Neuronal stem cell (in vitro differentiated cells): ENCODE results near the gene CELA2A.

ENCODE experiments used
- DNase-seq: peaks from one replicate; pipeline ENCODE4 v3.0.0-alpha.2; 2013; ENCODE audit warnings: low spot score
- H2AFZ ChIP-seq: one replicate; pipeline ENCODE4 v1.6.1; 2013; ENCODE audit warnings: mild to moderate bottlenecking, low read length, inconsistent platforms
- H2AK5ac ChIP-seq: 2 replicates; pipeline ENCODE4 v1.6.1; 2013; ENCODE audit warnings: low read depth, mild to moderate bottlenecking, inconsistent platforms, low read length, moderate library complexity, mixed read lengths
- H2BK120ac ChIP-seq: 2 replicates; pipeline ENCODE4 v1.6.1; 2013; ENCODE audit warnings: low read depth, mild to moderate bottlenecking, inconsistent platforms, low read length, moderate library complexity, mixed read lengths
- H2BK12ac ChIP-seq: one replicate; pipeline ENCODE4 v1.6.1; 2013; ENCODE audit warnings: low read length, inconsistent platforms
- H2BK15ac ChIP-seq: 2 replicates; pipeline ENCODE4 v1.6.1; 2013; ENCODE audit warnings: mild to moderate bottlenecking, low read length, inconsistent platforms, mixed read lengths
- H2BK5ac ChIP-seq: one replicate; pipeline ENCODE4 v1.6.1; 2013; ENCODE audit warnings: inconsistent platforms, mild to moderate bottlenecking, low read length, moderate library complexity
- H3K14ac ChIP-seq: one replicate; pipeline ENCODE4 v1.6.1; 2013; ENCODE audit warnings: low read length, inconsistent platforms
- H3K18ac ChIP-seq: 2 replicates; pipeline ENCODE4 v1.6.1; 2013; ENCODE audit warnings: low read length, inconsistent platforms
- H3K23ac ChIP-seq: 2 replicates; pipeline ENCODE4 v1.6.1; 2013; ENCODE audit warnings: low read depth, mild to moderate bottlenecking, mixed read lengths, low read length, inconsistent platforms; ENCODE audit not compliant: poor library complexity
- H3K27ac ChIP-seq: replicated peaks from 3 replicates; pipeline ENCODE4 v1.5.1; 2013; ENCODE audit warnings: low read length, inconsistent platforms
- H3K27me3 ChIP-seq, 3 experiments: 2 replicates each; pipeline ENCODE4 v1.6.1; 2013; ENCODE audit warnings: low read length in 3 of 3, mild to moderate bottlenecking in 2 of 3, inconsistent platforms in 1 of 3, low read depth in 1 of 3, mixed read lengths in 1 of 3, moderate library complexity in 1 of 3; ENCODE audit not compliant: control insufficient read depth in 3 of 3, insufficient read depth in 3 of 3
- H3K36me3 ChIP-seq, 2 donors: replicated peaks in 1 of 2; 2 replicates each; pipeline ENCODE4 v1.6.1; 2013; ENCODE audit warnings: low read length in 2 of 2; ENCODE audit not compliant: control insufficient read depth in 2 of 2, insufficient read depth in 2 of 2
- H3K4ac ChIP-seq: 2 replicates; pipeline ENCODE4 v1.6.1; 2013; ENCODE audit warnings: inconsistent platforms, mild to moderate bottlenecking, low read length, moderate library complexity
- H3K4me1 ChIP-seq, 2 donors: 1 replicate in 1 of 2; 2 replicates in 1 of 2; pipeline ENCODE4 v1.6.1; 2013; ENCODE audit warnings: low read length in 2 of 2, low read depth in 1 of 2; ENCODE audit not compliant: control insufficient read depth in 2 of 2, insufficient read depth in 1 of 2
- H3K4me2 ChIP-seq: one replicate; pipeline ENCODE4 v1.6.1; 2013; ENCODE audit warnings: mild to moderate bottlenecking, low read length, inconsistent platforms; ENCODE audit not compliant: insufficient read depth, poor library complexity, severe bottlenecking
- H3K4me3 ChIP-seq, 2 donors: 2 replicates each; pipeline ENCODE4 v1.5.1; 2013; ENCODE audit warnings: low read length in 2 of 2, mild to moderate bottlenecking in 2 of 2, inconsistent platforms in 1 of 2, moderate library complexity in 1 of 2
- H3K79me1 ChIP-seq: one replicate; pipeline ENCODE4 v1.6.1; 2013; ENCODE audit warnings: low read depth, mild to moderate bottlenecking, inconsistent platforms, low read length, moderate library complexity
- H3K9ac ChIP-seq: one replicate; pipeline ENCODE4 v1.6.1; 2013; ENCODE audit warnings: mild to moderate bottlenecking, low read depth, low read length, inconsistent platforms; ENCODE audit not compliant: poor library complexity
- H3K9me3 ChIP-seq, 2 donors: replicated peaks in 1 of 2; 2 replicates each; pipeline versions ENCODE3 to v1.6.1; 2013; ENCODE audit warnings: low read length in 2 of 2, mild to moderate bottlenecking in 2 of 2, inconsistent platforms in 1 of 2, low read depth in 1 of 2, mixed read lengths in 1 of 2, moderate library complexity in 1 of 2; ENCODE audit not compliant: control insufficient read depth in 2 of 2, insufficient read depth in 1 of 2
- H4K8ac ChIP-seq: one replicate; pipeline ENCODE4 v1.6.1; 2013; ENCODE audit warnings: low read depth, mild to moderate bottlenecking, inconsistent platforms, low read length, moderate library complexity
- H4K91ac ChIP-seq: one replicate; pipeline ENCODE4 v1.6.1; 2013; ENCODE audit warnings: low read length, low read depth, mild to moderate bottlenecking, inconsistent platforms; ENCODE audit not compliant: poor library complexity
- WGBS, 2 donors: extraction: QIAGEN DNeasy Blood & Tissue Kit; methylation state at CpG; one replicate each; pipeline ENCODE4 v1.1.7; 2013; ENCODE audit warnings: missing lambda C conversion rate in 2 of 2, mixed read lengths in 1 of 2; ENCODE audit not compliant: insufficient read length in 2 of 2, insufficient replicate concordance in 1 of 2; ENCODE audit errors: extremely low coverage in 2 of 2; 5-methylcytosine and 5-hydroxymethylcytosine counted together

The CELA2A gene

GRCh38 chr1:15451014-15451722, 5.4 kb upstream of the CELA2A start:
- no peak overlapping the region for H3K23ac ChIP-seq
- no peak overlapping the region for H2BK12ac ChIP-seq
- peak overlapping the region in 1 of 2 donors; percentile 44 for H3K4me3 ChIP-seq
- H3K4me1 ChIP-seq, result no peaks in the 10 kb centered on the region
- H3K27ac ChIP-seq, result no peak overlapping the region
- H3K4ac ChIP-seq, result no peak overlapping the region
- DNase-seq, result no peak
- no peak overlapping the region for H2BK15ac ChIP-seq
- no peak overlapping the region for H2AFZ ChIP-seq
- no peak overlapping the region for H4K8ac ChIP-seq
- no peaks in the 10 kb centered on the region for H3K79me1 ChIP-seq
- H3K18ac ChIP-seq, result no peak overlapping the region
- no peak overlapping the region for H4K91ac ChIP-seq
- H2BK5ac ChIP-seq, result no peak overlapping the region
- no peak overlapping the region for H2AK5ac ChIP-seq
- no peak overlapping the region for H3K4me2 ChIP-seq
- H2BK120ac ChIP-seq, result no peak overlapping the region
- H3K9me3 ChIP-seq, result peaks cover 3 to 8% of the 10 kb centered on the region in 2 donors
- no CpG with 5 or more reads among the region's 6 CpGs for WGBS, 2 donors
- H3K9ac ChIP-seq, result no peak overlapping the region
- peaks cover 0 to 10% (median 0%) of the 10 kb centered on the region in 3 experiments for H3K27me3 ChIP-seq
- H3K14ac ChIP-seq, result no peak overlapping the region
- no peaks in the 10 kb centered on the region for H3K36me3 ChIP-seq

GRCh38 chr1:15452216-15452615, 4.3 kb upstream of the CELA2A start:
- WGBS, 2 donors, result no CpG with 5 or more reads among the region's 1 CpG
- H3K9ac ChIP-seq, result no peak overlapping the region
- H2AFZ ChIP-seq, result no peak overlapping the region
- H3K4ac ChIP-seq, result no peak overlapping the region
- no peak overlapping the region for H4K91ac ChIP-seq
- no peaks in the 10 kb centered on the region for H3K4me1 ChIP-seq
- no peak overlapping the region for H2BK12ac ChIP-seq
- no peak overlapping the region for H3K23ac ChIP-seq
- no peak for DNase-seq
- H4K8ac ChIP-seq, result no peak overlapping the region
- H2BK120ac ChIP-seq, result no peak overlapping the region
- no peak overlapping the region for H2BK5ac ChIP-seq
- no peaks in the 10 kb centered on the region for H3K36me3 ChIP-seq
- H3K18ac ChIP-seq, result no peak overlapping the region
- peaks cover 0 to 12% (median 0%) of the 10 kb centered on the region in 3 experiments for H3K27me3 ChIP-seq
- peaks cover 3 to 8% of the 10 kb centered on the region in 2 donors for H3K9me3 ChIP-seq
- peak overlapping the region; percentile 9 for H3K14ac ChIP-seq
- H2BK15ac ChIP-seq, result no peak overlapping the region
- H3K27ac ChIP-seq, result no peak overlapping the region
- H3K79me1 ChIP-seq, result no peaks in the 10 kb centered on the region
- H3K4me2 ChIP-seq, result no peak overlapping the region
- H2AK5ac ChIP-seq, result no peak overlapping the region
- H3K4me3 ChIP-seq, result peak overlapping the region in 1 of 2 donors; percentile 8

DNA sequence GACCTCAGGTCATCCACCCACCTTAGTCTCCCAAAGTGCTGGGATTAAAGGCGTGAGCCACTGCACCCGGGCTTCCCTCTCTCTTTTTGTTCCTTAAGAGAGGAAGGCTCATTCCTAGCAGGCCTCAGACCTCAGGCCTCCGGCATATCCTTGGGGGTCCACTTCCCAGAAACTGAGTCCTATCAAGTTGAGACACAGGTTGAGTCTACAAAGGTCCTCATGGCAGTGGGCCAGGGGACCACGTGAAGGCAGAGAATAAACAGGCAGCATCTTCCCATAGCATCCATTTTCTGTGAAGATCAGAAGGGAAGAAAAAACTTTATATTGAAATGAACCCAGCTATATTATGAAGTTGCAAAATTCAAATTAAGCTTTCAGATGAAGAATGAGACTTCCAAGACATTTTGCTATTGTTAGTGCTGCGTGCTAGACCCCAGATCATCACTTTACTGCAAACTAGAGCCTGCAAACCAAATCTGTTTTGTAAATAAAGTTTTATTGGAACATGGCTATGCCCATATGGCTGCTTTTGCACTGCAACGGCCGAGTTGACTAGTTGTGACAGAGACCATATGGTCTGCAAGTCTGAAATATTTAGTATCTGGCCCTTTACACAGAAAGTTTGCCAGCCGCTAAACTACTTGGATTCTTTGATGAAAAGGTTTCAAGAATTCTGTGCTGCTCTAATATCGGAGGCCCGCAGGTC, 3.5 kb upstream of the CELA2A start:
- H2BK12ac ChIP-seq, result no peak overlapping the region
- H3K79me1 ChIP-seq, result no peaks in the 10 kb centered on the region
- no peak overlapping the region for H2AK5ac ChIP-seq
- H2BK15ac ChIP-seq, result no peak overlapping the region
- no peak for DNase-seq
- no peak overlapping the region for H2AFZ ChIP-seq
- H3K18ac ChIP-seq, result no peak overlapping the region
- no peak overlapping the region for H3K23ac ChIP-seq
- H3K36me3 ChIP-seq, result no peaks in the 10 kb centered on the region
- no peak overlapping the region for H2BK120ac ChIP-seq
- no peak overlapping the region for H3K9ac ChIP-seq
- H3K4ac ChIP-seq, result no peak overlapping the region
- WGBS, 2 donors, result no CpG with 5 or more reads among the region's 10 CpGs
- H3K4me1 ChIP-seq, result no peaks in the 10 kb centered on the region
- no peak overlapping the region for H3K14ac ChIP-seq
- no peak overlapping the region for H2BK5ac ChIP-seq
- H3K27me3 ChIP-seq, result peaks cover 0 to 11% (median 0%) of the 10 kb centered on the region in 3 experiments
- no peak overlapping the region for H3K27ac ChIP-seq
- no peak overlapping the region for H3K4me2 ChIP-seq
- H3K9me3 ChIP-seq, result peaks cover 3 to 8% of the 10 kb centered on the region in 2 donors
- H3K4me3 ChIP-seq, result no peak overlapping the region
- H4K91ac ChIP-seq, result no peak overlapping the region
- H4K8ac ChIP-seq, result no peak overlapping the region

GRCh38 chr1:15453734-15454133, 2.8 kb upstream of the CELA2A start:
- no peak overlapping the region for H3K4me2 ChIP-seq
- no peak overlapping the region for H2BK120ac ChIP-seq
- H3K18ac ChIP-seq, result no peak overlapping the region
- H2BK12ac ChIP-seq, result no peak overlapping the region
- no peaks in the 10 kb centered on the region for H3K4me1 ChIP-seq
- H3K14ac ChIP-seq, result no peak overlapping the region
- H3K4me3 ChIP-seq, result no peak overlapping the region
- H3K27ac ChIP-seq, result no peak overlapping the region
- no peak overlapping the region for H2BK5ac ChIP-seq
- no peak overlapping the region for H4K91ac ChIP-seq
- no peak overlapping the region for H2AK5ac ChIP-seq
- no peak overlapping the region for H3K23ac ChIP-seq
- H3K9me3 ChIP-seq, result peaks cover 3 to 8% of the 10 kb centered on the region in 2 donors
- H3K27me3 ChIP-seq, result peaks cover 0 to 14% (median 0%) of the 10 kb centered on the region in 3 experiments
- H4K8ac ChIP-seq, result no peak overlapping the region
- no peak overlapping the region for H2BK15ac ChIP-seq
- H3K9ac ChIP-seq, result no peak overlapping the region
- no peak for DNase-seq
- H2AFZ ChIP-seq, result no peak overlapping the region
- H3K36me3 ChIP-seq, result no peaks in the 10 kb centered on the region
- H3K79me1 ChIP-seq, result no peaks in the 10 kb centered on the region
- no CpG with 5 or more reads among the region's 11 CpGs for WGBS, 2 donors
- no peak overlapping the region for H3K4ac ChIP-seq
